ENCODE measurements around the gene USP3.

DNA sequence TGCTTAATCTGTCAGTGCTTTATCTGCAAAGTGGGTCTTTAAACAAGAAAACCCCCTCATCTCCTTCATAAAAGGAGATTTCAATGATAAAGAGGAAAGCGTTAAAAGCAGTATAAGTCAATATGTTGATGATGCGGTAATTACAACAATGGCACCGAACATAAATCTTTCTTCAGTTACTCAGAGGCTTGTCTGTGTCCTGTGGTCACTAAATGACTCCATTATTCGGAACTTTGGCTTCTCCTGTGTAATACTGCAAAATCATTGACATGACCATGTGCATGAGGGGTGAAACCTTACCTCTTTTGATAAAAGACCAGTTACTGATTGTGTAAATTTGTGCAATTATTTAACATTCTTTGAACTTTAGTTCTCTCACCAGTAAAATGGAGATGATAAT, 4.8 kb upstream of the USP3 start:
- TF ChIP-seq, protein P1, sequence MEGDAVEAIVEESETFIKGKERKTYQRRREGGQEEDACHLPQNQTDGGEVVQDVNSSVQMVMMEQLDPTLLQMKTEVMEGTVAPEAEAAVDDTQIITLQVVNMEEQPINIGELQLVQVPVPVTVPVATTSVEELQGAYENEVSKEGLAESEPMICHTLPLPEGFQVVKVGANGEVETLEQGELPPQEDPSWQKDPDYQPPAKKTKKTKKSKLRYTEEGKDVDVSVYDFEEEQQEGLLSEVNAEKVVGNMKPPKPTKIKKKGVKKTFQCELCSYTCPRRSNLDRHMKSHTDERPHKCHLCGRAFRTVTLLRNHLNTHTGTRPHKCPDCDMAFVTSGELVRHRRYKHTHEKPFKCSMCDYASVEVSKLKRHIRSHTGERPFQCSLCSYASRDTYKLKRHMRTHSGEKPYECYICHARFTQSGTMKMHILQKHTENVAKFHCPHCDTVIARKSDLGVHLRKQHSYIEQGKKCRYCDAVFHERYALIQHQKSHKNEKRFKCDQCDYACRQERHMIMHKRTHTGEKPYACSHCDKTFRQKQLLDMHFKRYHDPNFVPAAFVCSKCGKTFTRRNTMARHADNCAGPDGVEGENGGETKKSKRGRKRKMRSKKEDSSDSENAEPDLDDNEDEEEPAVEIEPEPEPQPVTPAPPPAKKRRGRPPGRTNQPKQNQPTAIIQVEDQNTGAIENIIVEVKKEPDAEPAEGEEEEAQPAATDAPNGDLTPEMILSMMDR (IDR thresholded peaks at IDR 0.05) = no peak
- TF ChIP-seq ZNF138 (CRISPR knock-in tag; conservative IDR thresholded peaks at IDR 0.05) (no peak), NR3C1 (CRISPR knock-in tag; conservative IDR thresholded peaks at IDR 0.05; ENCODE audit: low read depth) (no peak), JUN (CRISPR knock-in tag; IDR thresholded peaks at IDR 0.05) (no peak), FOXK1 (CRISPR knock-in tag; IDR thresholded peaks at IDR 0.05) (no peak)
- TF ChIP-seq, protein P2, sequence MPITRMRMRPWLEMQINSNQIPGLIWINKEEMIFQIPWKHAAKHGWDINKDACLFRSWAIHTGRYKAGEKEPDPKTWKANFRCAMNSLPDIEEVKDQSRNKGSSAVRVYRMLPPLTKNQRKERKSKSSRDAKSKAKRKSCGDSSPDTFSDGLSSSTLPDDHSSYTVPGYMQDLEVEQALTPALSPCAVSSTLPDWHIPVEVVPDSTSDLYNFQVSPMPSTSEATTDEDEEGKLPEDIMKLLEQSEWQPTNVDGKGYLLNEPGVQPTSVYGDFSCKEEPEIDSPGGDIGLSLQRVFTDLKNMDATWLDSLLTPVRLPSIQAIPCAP (CRISPR knock-in tag; IDR thresholded peaks at IDR 0.05) = no peak
- TF ChIP-seq, protein P3, sequence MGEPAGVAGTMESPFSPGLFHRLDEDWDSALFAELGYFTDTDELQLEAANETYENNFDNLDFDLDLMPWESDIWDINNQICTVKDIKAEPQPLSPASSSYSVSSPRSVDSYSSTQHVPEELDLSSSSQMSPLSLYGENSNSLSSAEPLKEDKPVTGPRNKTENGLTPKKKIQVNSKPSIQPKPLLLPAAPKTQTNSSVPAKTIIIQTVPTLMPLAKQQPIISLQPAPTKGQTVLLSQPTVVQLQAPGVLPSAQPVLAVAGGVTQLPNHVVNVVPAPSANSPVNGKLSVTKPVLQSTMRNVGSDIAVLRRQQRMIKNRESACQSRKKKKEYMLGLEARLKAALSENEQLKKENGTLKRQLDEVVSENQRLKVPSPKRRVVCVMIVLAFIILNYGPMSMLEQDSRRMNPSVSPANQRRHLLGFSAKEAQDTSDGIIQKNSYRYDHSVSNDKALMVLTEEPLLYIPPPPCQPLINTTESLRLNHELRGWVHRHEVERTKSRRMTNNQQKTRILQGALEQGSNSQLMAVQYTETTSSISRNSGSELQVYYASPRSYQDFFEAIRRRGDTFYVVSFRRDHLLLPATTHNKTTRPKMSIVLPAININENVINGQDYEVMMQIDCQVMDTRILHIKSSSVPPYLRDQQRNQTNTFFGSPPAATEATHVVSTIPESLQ (CRISPR knock-in tag; IDR thresholded peaks at IDR 0.05) = no peak
